Activated CD4-positive, alpha-beta T cell treated with anti-CD3 and anti-CD28 coated beads for 24 hours (primary cell): ENCODE measurements around the gene LTBP2.

Source experiments
- DNase-seq, 2 donors: peaks; one replicate each; pipeline ENCODE4 v3.0.0-alpha.2; 2020; ENCODE audit warnings: low read depth in 2 of 2

Gene LTBP2

DNA sequence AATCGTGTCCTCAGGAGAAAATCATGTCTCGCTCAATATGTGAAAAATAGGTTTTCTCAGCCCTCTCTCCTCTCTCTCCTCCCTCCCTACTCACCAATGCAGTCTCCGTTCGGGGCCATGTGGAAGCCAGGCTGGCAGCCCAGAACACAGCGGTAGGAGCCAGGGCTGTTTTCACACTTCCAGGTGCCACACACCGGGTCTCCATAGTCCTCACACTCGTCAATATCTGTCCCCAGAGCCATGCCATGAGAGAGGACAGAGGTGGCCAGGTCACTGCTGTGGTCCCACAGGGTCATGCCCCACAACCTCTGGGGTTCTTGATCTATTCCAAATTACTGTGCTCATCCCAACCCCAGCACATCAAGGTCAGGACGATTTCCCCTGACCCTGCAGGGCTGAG is 105.0 kb downstream of the LTBP2 start:
- no peak for DNase-seq

DNA sequence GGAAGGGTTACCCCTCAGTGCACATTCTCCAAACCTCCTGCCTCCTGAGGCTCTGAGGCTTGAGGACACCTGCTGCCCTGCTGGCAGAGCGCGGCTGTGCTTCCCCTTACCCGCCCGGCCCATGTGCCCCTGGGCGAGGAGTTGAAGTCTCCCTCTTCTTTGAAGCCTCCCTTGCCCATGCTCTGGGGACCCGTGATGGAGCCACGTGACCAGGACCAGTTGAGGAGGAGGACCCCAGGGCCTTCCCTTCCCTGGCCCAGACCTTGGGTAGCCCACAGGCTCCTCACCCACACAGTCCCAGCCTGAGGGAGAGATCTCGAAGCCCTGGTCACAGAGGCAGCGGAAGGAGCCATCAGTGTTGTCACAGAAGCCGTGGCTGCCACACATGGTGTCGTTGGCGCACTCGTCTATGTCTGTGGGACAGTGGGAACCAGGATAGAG is 105.6 kb downstream of the LTBP2 start:
- no peak for DNase-seq

DNA sequence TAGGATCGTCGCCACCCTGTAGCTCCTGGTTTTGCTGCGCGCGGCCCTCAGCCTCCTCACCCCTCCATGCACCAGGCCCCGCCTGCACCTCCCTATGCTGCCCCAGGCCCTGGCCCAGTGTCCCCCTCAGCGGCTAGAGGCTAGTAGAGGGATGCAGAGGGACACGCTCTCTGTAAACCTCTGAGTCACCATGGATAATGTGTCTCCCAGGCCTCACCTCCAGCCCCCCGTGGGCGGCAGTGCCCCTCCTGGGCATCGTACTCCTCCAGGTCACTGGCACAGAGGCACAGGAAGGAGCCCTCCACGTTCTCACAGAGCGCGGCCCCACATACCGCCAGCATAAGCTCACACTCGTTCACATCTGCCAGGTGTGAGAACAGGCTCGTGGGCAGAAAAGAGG is 106.2 kb downstream of the LTBP2 start:
- DNase-seq: no peak

DNA sequence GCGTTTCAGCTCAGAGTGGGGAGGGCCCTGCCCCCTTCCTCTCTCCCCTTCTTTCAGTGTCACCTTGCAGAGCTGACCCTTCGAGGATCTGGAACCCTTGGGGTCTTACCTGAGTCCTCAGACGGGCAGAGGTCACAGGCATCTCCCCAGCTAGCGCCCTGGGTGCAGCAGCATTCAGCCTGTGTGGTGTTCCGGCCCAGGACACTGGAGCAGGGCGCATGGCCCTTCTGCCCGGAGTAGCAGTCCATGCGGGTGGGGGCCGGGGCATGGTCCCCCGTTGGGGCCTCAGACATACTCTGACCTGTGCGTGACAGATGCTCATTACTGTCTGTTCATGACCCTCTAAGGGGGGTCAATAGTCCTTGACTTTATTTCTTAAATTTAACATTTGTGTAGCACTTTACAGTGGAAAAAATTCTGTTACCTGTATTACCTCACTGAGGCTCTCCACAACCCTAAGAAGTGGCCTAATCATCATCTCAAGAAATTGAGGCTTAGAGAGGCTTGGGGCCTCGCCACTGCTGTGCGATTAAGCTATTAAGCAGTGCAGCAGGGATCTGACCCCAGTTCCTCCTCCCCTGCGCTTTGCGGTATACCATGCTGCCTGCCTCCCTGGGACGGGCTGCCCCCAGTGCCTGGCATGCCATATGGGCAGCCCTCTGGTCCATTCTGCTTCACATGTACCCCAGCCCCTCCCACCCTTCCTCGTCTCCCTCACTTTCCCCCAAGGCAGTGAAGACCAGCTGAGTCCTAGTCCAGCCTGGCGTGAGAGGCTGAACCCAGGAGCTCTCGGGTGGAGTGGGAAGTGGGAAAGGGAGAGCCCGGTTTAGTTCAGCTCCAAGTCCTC is 106.9 kb downstream of the LTBP2 start:
- no peak for DNase-seq

DNA sequence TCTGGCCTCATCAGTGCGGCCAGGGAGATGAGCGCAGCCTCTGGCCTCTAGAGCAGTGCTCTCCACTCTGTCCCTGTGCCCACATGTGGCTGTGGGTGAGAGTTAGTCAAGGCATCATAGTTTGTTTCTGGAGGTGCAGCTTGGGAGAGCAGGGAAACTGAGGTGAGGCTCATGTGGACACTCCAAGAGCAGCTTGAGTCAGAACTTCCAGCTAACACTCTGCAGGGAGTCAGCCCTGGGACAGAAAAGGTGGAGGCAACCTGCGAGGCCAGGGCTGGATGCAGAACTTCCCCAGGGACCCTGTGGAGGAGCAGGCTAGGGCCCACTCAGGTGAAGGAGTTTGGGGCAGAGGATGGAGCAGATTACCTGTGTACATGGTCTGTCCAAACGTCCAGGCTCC is 107.6 kb downstream of the LTBP2 start:
- DNase-seq: no peak

DNA sequence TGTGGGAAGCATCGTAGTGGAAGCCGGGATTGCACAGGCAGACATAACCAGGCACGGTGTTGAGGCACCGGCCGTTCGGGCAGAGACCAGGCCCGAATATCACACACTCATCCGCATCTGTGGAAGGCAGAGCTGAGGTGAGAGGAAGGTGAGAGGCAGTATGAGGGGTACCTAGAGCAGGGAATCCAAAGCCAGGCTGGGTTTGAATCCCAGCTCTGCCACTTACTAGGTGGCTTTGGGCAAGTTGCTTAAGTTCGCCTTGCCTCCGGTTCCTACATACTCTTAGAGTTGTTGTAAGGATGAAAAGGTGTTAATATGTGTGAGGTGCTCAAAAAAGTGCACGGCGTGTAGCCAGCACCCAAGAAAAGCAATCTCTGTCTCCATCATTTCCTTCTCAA is 108.1 kb downstream of the LTBP2 start:
- DNase-seq: no peak

DNA sequence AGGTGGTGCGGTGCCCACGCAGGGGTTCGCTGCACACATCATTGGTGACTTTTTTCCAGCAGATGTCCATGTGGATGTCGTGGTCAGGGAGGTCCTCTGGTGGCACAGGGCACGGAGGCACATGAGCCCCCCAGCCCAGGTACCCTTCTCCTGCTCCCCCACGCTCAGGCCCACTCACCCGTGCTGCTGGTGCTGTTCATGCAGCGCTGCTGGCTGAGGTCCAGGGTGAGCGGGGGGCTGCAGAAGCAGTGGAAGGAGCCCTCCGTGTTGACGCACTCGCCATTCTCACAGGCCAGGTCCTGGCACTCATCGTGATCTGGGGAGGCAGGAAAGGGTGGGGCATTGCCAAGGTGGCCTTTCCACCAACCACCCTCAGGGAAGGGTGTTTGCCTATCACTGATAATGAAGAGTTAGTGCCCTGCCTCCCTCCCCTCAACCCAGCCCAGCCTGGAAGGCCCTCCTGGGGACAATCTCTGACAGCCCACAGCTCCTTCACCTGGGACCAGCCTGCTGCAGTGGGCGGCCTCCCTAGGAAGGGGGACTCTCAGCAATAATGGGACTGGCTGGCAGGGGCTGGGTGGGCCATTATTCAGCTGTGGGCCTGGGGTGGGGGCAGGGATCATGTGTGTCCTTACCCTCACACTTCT is 108.6 kb downstream of the LTBP2 start:
- DNase-seq: no peak

DNA sequence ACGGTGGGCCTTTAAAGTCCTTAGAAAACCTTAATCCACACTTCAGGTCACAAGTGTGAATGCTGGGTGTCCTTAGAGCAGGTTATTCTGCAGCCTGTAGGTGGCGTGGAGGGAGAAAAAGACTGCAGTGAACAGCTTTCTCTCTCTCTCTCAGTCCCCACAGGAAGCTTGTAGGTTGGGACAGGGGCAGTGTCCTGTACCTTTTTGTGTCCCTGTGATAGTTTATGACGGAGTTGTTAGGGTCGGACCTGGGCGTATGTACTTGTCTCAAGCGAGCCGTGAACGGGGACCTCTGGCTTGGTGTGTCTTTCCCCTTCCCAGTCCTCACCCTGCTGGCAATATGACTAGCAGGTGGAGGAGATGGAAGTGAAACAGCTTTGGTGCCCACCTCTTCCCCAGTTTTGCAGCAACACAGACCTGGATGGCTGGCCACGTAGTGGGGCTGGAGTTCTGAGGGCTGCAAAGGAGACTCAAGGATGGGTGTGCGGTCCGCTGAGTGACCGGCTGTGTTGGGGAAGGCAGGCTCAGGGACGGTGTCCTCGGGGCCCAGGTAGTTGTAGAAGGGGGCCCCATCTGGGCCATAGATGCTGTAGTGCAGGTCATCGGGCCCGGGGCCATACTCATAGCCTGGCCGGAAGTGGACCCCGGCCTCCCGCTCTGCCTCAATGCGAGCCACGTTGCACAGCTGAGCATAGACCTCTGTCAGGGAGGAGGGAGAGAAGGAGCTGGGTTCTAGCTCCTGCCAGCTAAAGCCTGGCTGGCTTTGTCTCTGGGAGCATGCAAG is 109.6 kb downstream of the LTBP2 start:
- DNase-seq: no peak

DNA sequence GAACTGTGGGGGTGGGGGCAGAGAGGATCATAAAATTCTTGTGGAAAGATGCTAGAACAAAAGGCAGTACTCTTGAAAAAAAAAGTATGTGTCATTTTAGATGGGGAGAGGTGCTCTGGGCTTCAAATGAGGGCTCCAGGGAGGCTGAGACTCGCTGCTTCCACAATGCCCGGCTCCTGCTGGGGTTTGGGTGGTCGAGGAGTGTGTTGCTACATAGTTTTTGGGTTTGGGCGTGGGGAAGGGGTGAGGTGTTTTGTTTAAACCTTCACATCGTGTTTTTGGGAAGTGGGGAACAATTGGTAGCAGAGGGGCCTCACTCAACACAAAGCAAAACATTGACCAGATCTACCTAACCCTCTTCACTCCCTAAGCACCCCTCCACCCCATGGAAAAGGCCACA is 110.3 kb downstream of the LTBP2 start:
- DNase-seq: no peak

DNA sequence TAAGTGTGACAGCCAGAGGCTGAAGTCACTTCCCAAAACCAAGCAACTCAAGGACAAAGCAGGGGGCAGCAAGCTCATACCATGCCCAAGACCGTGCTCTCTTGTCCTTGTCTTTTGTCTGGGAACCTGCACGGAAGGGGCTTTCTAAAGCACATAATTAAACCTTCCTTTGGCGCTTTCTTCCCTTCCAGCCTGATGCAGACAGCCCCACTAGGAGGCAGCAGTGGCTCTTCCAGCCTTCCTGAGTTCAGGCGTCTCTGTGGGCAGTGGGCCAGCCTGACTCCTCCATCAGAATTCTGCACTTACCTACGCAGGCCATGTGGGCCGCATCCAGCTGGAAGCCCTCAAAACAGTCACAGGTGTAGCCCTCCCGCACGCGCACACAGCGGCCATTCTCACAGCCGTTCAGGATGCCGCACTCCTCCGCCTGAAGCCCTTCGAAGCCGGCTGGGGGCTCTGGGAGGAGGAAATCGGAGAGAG is 110.9 kb downstream of the LTBP2 start:
- no peak for DNase-seq

DNA sequence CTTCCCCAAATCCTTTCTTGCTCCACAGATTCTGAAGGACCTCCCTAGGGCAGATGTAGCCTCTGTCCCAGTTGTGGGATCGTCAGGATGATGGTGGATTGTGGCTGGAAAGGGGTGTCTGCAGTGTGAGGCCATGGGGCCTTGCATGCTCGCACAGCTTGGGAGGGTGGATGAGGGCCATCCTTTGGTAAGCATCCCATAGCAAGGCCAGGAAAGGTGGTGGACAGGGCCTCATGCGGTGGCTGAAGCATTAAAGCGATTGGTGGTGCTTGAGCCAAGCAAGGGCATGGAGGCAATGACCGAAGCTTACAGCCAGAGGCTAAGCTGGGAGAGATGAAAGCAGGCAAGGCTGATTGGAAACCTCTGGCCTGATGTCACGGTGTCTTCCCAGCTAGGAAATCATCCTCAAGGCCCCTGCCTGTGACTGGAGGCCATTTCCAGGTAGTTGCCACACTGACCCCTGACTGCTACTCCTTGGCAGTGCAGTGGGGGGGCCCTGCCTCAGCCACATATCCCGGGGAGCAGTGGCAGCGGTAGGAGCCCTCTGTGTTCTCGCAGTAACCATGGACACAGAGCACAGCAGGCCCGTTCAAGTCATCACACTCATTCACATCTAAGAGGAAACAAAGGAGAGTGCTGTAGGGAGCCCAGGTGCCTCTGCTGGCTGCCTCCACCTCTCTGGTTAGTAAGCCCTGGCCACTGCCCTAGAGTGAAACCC is 111.5 kb downstream of the LTBP2 start:
- no peak for DNase-seq

DNA sequence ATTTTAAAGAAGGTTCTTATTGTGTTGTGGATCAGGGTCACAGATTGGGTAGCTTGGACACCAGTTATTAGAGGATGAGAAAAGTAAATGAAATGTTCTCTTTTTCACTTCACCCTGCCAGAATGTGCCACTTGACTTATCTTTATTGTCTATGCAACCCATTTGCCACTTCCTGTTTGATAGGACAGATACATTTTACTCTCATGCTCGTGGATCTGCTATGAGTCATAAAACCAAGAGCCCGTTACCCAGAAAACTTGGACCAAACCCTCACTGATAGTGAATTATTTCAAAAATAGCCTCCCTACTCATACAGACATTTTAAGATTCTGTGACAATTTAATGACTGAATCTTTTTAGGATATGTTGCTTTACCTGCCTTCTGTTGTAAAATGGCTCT is 116.7 kb downstream of the LTBP2 start:
- DNase-seq: no peak

DNA sequence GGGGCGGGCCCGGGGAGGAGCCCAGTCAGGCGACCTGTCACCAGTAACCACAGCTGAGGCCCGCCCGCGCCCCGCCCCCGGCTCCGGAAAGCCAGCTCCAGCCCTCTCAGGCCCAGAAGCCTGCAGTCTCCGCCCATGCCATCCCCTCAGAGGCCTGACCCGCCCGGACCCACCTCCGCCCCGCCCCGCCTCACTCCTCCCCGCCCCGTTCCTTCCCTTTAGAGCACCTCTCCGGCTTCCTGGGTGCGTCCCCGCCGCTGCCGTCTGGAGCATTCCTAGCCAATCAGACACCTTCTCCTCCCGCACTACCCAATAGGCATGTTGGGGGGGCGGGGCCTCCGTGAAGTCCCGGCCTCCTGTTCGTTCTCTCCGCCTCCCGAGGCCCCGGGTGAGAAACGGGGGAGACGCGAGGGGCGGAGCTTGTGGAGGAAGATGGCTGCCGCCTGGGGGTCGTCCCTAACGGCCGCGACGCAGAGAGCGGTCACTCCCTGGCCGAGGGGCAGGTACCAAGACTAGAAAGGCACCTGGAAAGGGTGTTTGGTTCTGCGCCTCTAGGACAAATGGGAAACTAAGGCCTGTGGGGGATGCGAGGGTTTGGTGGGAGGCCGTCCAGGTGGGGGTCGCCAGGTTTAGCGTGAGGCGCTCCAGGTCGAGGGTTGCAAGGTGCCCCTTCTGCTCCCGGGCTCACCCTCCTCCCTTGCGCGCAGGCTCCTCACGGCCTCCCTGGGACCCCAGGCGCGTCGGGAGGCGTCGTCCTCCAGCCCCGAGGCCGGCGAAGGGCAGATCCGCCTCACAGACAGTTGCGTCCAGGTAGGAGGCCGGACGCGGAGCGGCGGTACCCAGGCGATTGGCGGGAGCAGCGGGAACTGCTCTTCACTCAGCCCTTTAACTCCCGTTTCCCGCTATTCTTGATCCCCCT is 118.4 kb downstream of the LTBP2 start, which contains the start of gene ISCA2:
ISCA2 (plus strand) TSS at position 423 of the 919 bp plus-strand sequence; CDS start at position 433, 10 bp downstream.
- peak; percentile 100 for DNase-seq

DNA sequence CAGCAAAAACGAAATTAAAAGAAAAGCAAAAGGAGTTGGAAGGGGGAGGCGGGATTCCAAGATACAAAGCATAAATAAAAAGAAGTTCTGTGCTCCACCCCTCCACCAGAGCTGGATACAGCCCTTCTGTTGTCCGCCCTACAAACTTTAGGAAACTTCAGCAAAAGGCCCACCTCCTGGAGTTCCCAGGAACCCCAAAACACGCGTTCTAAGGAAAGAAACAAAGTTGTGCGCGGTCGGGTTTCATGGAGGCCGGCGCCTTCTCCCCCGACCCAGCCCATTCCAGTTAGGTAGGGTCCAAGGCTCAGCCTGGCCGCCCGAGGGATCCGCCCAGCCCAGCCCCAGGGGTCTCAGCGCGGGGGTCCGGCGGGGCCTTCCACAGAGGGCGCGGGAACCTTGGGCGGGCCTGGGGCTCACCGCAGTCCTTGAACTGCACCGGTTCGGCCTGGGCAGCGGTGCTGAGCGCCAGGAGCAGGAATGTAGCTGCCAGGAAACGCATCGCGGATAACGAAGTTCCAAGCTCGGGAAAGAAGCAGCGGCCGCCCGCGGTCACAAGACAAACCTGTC is 119.2 kb downstream of the LTBP2 start, which contains the start of gene NPC2:
NPC2 (minus strand) TSS at position 530 of the 567 bp plus-strand sequence; CDS start at position 499, 31 bp downstream.
- DNase-seq: no peak

DNA sequence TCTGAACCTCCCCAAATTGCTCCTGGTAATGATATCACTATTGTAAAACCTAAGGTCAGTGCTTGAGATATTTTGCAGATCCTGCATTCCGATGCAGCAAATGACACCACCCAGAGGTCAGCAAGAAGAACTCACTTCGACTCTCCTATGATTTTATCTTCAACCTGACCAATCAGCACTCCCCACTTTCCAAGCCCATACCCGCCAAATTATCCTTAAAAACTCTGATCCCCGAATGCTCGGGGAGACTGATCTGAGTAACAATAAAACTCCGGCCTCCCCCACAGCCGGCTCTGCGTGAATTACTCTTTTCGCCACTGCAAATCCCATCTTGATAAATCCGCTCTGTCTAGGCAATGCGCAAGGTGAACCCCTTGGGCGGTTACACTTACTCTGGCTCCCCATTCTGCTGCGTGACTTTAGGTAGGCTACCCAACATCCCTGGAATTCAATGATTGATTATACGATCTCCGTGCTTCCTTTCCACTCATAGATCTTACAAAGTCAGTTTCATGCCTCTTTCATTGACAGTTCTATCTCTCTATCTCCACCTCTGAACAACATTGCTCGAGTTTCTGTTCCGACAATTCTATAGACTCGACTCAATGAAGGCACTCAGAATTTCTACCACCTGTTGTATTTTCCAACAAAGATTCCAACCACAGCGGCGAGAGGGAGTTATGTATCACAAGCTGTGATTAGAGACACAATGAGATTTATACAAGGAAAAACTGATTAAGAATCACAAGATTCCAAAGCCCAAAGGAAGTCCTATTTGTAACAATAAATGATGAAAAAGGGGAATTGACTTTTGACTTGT is 119.9 kb downstream of the LTBP2 start:
- DNase-seq: no peak

DNA sequence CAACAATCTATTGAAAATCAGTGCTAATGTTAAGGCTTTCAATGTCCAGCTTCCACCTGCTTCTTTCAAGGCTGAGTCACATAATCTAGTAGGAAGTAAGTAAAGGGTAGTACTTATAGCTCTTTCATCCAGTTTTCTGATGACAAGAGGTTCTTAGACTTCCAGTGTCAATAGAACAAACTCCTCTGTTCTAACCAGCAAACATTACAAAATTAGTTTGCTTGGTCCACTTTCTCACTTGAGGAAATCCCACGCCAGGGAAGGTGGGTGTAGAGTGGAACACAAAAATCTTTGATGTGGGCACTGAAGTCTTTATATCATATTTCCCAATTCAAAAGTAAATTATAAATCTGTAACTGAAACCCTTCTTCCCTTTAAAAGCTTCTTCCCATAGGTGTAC is 121.6 kb downstream of the LTBP2 start:
- DNase-seq: no peak

DNA sequence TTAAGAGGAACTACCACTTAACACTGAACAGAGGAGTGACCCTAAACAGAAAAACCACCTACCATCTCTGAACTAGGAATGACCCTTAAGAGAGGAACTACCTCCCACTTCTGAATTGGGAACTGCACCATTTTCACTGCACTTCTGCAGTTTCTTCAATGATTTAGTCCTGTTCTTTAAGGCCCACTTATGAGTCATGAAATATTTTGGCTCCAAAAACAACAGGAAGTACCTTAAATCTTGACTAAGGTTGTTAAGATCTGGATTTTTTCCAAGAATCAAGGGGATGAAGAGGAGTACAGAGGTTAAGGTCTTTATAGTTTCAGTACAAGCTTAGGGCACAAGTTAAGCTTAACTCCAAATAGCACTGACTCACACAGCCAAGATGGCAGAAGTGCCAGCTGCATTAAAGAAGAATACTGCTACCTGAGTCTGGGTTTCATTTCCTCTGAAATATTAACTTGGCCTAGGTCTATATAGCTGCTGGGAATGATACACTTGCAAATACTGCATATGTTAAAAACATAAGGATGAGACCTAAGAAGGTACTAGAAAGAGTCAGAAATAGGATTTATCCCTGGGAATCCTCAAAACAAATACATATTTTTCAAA is 123.1 kb downstream of the LTBP2 start:
- no peak for DNase-seq

DNA sequence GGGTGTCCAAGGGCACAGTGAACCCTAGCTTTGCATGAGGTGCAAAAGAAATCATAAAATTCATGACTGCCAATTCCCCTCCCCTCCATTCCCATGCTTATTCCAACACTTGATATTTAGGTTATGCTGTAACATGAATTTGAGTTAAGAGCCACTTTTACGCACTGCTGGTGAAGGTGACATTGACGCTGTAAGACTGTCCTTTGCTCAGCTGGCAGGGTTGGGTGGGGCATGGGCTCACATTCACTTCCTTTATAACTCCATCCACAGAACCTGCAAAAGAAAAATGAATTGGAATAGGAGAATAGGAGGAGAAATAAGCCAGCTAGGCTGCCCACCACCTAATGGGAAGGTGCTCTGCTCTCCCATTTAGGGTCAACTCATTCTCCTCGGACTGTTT is 125.9 kb downstream of the LTBP2 start:
- no peak for DNase-seq

DNA sequence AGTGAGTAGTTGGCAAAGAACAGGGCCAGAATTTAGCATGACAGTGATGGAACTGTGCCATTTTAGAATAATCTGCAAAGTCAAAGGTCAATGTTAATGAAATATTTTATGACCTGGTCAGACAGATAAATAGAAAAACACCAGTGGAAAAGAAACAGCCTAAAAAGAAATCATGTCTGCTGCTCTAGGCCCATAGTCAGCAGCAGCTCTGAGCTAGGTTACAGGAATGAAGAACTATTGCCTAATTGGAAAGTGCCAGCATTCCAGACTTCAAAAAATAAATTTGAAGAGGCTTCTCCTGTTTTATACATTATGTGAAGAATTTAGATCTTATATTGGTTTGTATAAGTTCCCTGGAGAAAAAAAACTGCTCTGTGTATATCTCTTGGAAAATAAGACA is 128.7 kb downstream of the LTBP2 start:
- DNase-seq: no peak
